ENCODE measurements around the gene EMCN.
A peak's percentile ranks its signal among the peaks of the same experiment; 100 is the strongest.

The EMCN gene

DNA sequence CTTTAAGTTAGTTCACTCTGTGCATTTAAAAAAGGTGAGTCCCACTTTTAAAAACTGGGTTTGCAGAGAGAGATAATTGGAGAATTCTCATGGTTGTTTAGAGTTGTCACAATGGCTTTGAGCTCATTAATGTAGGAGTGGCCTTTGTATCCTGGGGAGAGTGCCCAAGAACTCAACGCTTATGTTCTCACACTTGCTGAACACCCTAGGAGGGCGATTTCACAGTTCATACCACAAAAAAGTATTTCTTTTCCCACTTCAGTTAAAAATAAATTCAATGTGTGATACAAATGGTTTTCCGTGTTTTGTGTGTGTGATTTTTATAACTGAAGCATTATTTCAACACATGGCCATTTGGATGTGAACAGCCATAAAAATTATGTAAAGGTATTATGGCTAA, 8.4 kb downstream of the EMCN start:
- Histone ChIP-seq H4K8ac (ENCODE audit: low read depth, low read length) (no peak overlapping the region), H3K79me1 (ENCODE audit: low read length) (no peaks in the 10 kb centered on the region), H3K4ac (ENCODE audit: low read depth, low read length) (no peak overlapping the region), H3K4me2 (ENCODE audit: low read length) (no peak overlapping the region), H3K9me3 (ENCODE audit: insufficient read depth, low read depth, low read length) (no peaks in the 10 kb centered on the region), H2AK5ac (ENCODE audit: low read length) (no peak overlapping the region), H3K23ac (ENCODE audit: low read length) (no peak overlapping the region), H3K18ac (ENCODE audit: low read length) (no peak overlapping the region), H3K27ac (ENCODE audit: low read depth, low read length) (no peak overlapping the region), H3K79me2 (ENCODE audit: control insufficient read depth, insufficient read depth, low read length, poor library complexity) (no peaks in the 10 kb centered on the region), H3K4me3 (ENCODE audit: low read depth, low read length) (no peak overlapping the region), H2BK120ac (ENCODE audit: insufficient read depth, low read length, poor library complexity) (no peak overlapping the region), H3K4me1 (ENCODE audit: control insufficient read depth in 1 of 2, insufficient read depth in 2 of 2, low read length in 2 of 2) (no peaks in the 10 kb centered on the region), H2AFZ (ENCODE audit: insufficient read depth, low read length, poor library complexity) (no peak overlapping the region), H4K12ac (ENCODE audit: low read depth, low read length) (no peak overlapping the region), H2BK12ac (ENCODE audit: low read length) (no peak overlapping the region), H3K36me3 (ENCODE audit: control insufficient read depth in 1 of 2, insufficient read depth in 2 of 2, low read length in 2 of 2) (no peaks in the 10 kb centered on the region), H4K91ac (ENCODE audit: low read depth, low read length) (no peak overlapping the region), H3K9ac (ENCODE audit: low read length) (no peak overlapping the region), H2BK5ac (ENCODE audit: low read depth, low read length, poor library complexity) (no peak overlapping the region), H3K14ac (ENCODE audit: low read length) (no peak overlapping the region), H3K27me3 (ENCODE audit: insufficient read depth, low read length) (no peaks in the 10 kb centered on the region)
- no CpG with 5 or more reads among the region's 3 CpGs for WGBS (ENCODE audit: extremely low coverage, insufficient coverage, insufficient read length)
- DNase-seq, result no peak

DNA sequence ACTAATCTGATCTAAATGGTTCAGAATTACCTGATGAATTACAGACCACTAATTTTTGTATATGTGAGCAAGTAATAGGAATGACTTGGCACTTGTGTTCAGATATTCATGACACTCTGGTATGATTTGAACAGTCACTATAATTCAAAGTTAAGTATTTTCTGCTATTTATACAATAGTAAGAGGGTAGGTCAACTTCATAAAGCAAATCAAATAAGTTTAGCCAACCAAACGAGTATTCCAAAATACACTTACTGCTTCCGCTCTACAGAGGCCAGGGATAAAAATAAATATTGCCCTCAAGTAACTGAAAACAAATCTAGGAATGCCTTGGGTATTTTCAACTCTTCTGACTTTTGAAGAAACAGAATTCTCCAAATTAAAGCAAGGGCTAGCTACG, 9.1 kb downstream of the EMCN start:
- no peak overlapping the region for H2AFZ ChIP-seq (ENCODE audit: insufficient read depth, low read length, poor library complexity)
- no peaks in the 10 kb centered on the region for H3K27me3 ChIP-seq (ENCODE audit: insufficient read depth, low read length)
- no peak overlapping the region for H3K4ac ChIP-seq (ENCODE audit: low read depth, low read length)
- no peak overlapping the region for H3K27ac ChIP-seq (ENCODE audit: low read depth, low read length)
- H4K12ac ChIP-seq (ENCODE audit: low read depth, low read length), result no peak overlapping the region
- no peaks in the 10 kb centered on the region for H3K79me1 ChIP-seq (ENCODE audit: low read length)
- no peak overlapping the region for H4K8ac ChIP-seq (ENCODE audit: low read depth, low read length)
- no peak overlapping the region for H3K18ac ChIP-seq (ENCODE audit: low read length)
- H2BK120ac ChIP-seq (ENCODE audit: insufficient read depth, low read length, poor library complexity), result no peak overlapping the region
- no peak overlapping the region for H2AK5ac ChIP-seq (ENCODE audit: low read length)
- H3K4me1 ChIP-seq (ENCODE audit: control insufficient read depth in 1 of 2, insufficient read depth in 2 of 2, low read length in 2 of 2), result no peaks in the 10 kb centered on the region
- no peak overlapping the region for H3K14ac ChIP-seq (ENCODE audit: low read length)
- no peak for DNase-seq
- no peak overlapping the region for H3K4me3 ChIP-seq (ENCODE audit: low read depth, low read length)
- no peak overlapping the region for H3K4me2 ChIP-seq (ENCODE audit: low read length)
- H3K9ac ChIP-seq (ENCODE audit: low read length), result no peak overlapping the region
- WGBS (ENCODE audit: extremely low coverage, insufficient coverage, insufficient read length), result no CpG with 5 or more reads among the region's 3 CpGs
- H3K36me3 ChIP-seq (ENCODE audit: control insufficient read depth in 1 of 2, insufficient read depth in 2 of 2, low read length in 2 of 2), result no peaks in the 10 kb centered on the region
- no peaks in the 10 kb centered on the region for H3K9me3 ChIP-seq (ENCODE audit: insufficient read depth, low read depth, low read length)
- H3K79me2 ChIP-seq (ENCODE audit: control insufficient read depth, insufficient read depth, low read length, poor library complexity), result no peaks in the 10 kb centered on the region
- H4K91ac ChIP-seq (ENCODE audit: low read depth, low read length), result no peak overlapping the region
- no peak overlapping the region for H2BK12ac ChIP-seq (ENCODE audit: low read length)
- H3K23ac ChIP-seq (ENCODE audit: low read length), result no peak overlapping the region
- H2BK5ac ChIP-seq (ENCODE audit: low read depth, low read length, poor library complexity), result no peak overlapping the region

DNA sequence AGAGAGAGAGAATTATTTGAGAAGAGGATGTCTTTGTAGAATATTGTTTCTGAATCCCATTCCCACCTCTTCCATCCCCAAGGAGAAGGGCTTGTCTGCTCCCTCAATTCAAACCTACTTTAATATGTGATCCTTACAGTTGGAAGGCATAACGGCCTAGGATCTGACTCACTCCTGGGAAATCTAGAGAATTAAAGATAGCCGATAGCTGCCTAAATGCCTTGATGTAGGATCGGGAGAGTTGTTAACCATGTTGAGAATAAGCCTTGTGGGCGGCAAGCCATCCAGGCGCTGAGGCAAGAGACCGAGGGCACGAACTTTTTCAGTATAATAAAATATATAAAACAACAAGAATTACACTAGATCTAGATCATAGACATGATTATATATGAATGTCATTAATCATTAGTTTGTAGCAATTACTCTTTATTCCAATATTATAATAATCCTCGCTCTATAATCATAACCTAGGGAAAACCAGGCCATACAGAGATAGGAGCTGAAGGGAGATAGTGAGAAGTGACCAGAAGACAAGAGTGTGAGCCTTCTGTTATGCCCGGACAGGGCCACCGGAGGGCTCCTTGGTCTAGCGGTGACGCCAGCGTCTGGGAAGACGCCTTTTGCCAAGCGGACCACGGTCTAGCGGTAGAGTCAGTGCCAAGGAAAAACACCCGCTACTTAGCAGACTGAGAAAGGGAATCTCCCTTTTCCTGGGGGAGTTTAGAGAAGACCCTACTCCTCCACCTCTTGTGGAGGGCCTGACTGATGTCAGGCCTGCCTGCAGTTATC, 13.5 kb downstream of the EMCN start:
- Histone ChIP-seq H3K23ac (ENCODE audit: low read length) (no peak overlapping the region), H3K79me2 (ENCODE audit: control insufficient read depth, insufficient read depth, low read length, poor library complexity) (no peaks in the 10 kb centered on the region), H2BK120ac (ENCODE audit: insufficient read depth, low read length, poor library complexity) (no peak overlapping the region), H4K8ac (ENCODE audit: low read depth, low read length) (no peak overlapping the region), H3K36me3 (ENCODE audit: control insufficient read depth in 1 of 2, insufficient read depth in 2 of 2, low read length in 2 of 2) (no peaks in the 10 kb centered on the region), H3K14ac (ENCODE audit: low read length) (no peak overlapping the region), H2BK12ac (ENCODE audit: low read length) (no peak overlapping the region), H2AFZ (ENCODE audit: insufficient read depth, low read length, poor library complexity) (no peak overlapping the region), H2BK5ac (ENCODE audit: low read depth, low read length, poor library complexity) (no peak overlapping the region), H3K4me1 (ENCODE audit: control insufficient read depth in 1 of 2, insufficient read depth in 2 of 2, low read length in 2 of 2) (no peaks in the 10 kb centered on the region), H3K4me3 (ENCODE audit: low read depth, low read length) (no peak overlapping the region), H3K9ac (ENCODE audit: low read length) (no peak overlapping the region), H3K4me2 (ENCODE audit: low read length) (no peak overlapping the region), H3K79me1 (ENCODE audit: low read length) (no peaks in the 10 kb centered on the region), H3K27me3 (ENCODE audit: insufficient read depth, low read length) (no peaks in the 10 kb centered on the region), H4K12ac (ENCODE audit: low read depth, low read length) (no peak overlapping the region), H3K18ac (ENCODE audit: low read length) (no peak overlapping the region), H3K9me3 (ENCODE audit: insufficient read depth, low read depth, low read length) (no peaks in the 10 kb centered on the region), H4K91ac (ENCODE audit: low read depth, low read length) (no peak overlapping the region), H3K27ac (ENCODE audit: low read depth, low read length) (no peak overlapping the region), H3K4ac (ENCODE audit: low read depth, low read length) (no peak overlapping the region), H2AK5ac (ENCODE audit: low read length) (no peak overlapping the region)
- peak in 1 of 2 donors; percentile 48 for DNase-seq
- WGBS (ENCODE audit: extremely low coverage, insufficient coverage, insufficient read length), result no CpG with 5 or more reads among the region's 18 CpGs

- no peak overlapping the region for H4K12ac ChIP-seq (ENCODE audit: low read depth, low read length)
- DNase-seq, result no peak
Measured at GRCh38 chr4:100497791-100498190, 20.0 kb downstream of the EMCN start.

More at GRCh38 chr4:100497791-100498190, 20.0 kb downstream of the EMCN start:
- H2AK5ac ChIP-seq (ENCODE audit: low read length), result no peak overlapping the region
- H3K9ac ChIP-seq (ENCODE audit: low read length), result no peak overlapping the region
- no peak overlapping the region for H3K27ac ChIP-seq (ENCODE audit: low read depth, low read length)
- H2BK120ac ChIP-seq (ENCODE audit: insufficient read depth, low read length, poor library complexity), result no peak overlapping the region
- no peak overlapping the region for H3K14ac ChIP-seq (ENCODE audit: low read length)
- no peaks in the 10 kb centered on the region for H3K79me1 ChIP-seq (ENCODE audit: low read length)
- no peaks in the 10 kb centered on the region for H3K27me3 ChIP-seq (ENCODE audit: insufficient read depth, low read length)
- H3K36me3 ChIP-seq (ENCODE audit: control insufficient read depth in 1 of 2, insufficient read depth in 2 of 2, low read length in 2 of 2), result no peaks in the 10 kb centered on the region
- no peak overlapping the region for H4K8ac ChIP-seq (ENCODE audit: low read depth, low read length)
- no peak overlapping the region for H2BK5ac ChIP-seq (ENCODE audit: low read depth, low read length, poor library complexity)
- no peak overlapping the region for H3K4ac ChIP-seq (ENCODE audit: low read depth, low read length)
- H2AFZ ChIP-seq (ENCODE audit: insufficient read depth, low read length, poor library complexity), result no peak overlapping the region
- H3K79me2 ChIP-seq (ENCODE audit: control insufficient read depth, insufficient read depth, low read length, poor library complexity), result no peaks in the 10 kb centered on the region
- H3K4me2 ChIP-seq (ENCODE audit: low read length), result no peak overlapping the region
- no peak overlapping the region for H2BK12ac ChIP-seq (ENCODE audit: low read length)
- no peaks in the 10 kb centered on the region for H3K9me3 ChIP-seq (ENCODE audit: insufficient read depth, low read depth, low read length)
- no peaks in the 10 kb centered on the region for H3K4me1 ChIP-seq (ENCODE audit: control insufficient read depth in 1 of 2, insufficient read depth in 2 of 2, low read length in 2 of 2)
- no peak overlapping the region for H3K18ac ChIP-seq (ENCODE audit: low read length)
- H3K4me3 ChIP-seq (ENCODE audit: low read depth, low read length), result no peak overlapping the region
- H3K23ac ChIP-seq (ENCODE audit: low read length), result no peak overlapping the region
- H4K91ac ChIP-seq (ENCODE audit: low read depth, low read length), result no peak overlapping the region

All from trophoblast cell (in vitro differentiated cells and primary cell).